ENCODE results near the gene ABCA1.

ABCA1 gene

DNA sequence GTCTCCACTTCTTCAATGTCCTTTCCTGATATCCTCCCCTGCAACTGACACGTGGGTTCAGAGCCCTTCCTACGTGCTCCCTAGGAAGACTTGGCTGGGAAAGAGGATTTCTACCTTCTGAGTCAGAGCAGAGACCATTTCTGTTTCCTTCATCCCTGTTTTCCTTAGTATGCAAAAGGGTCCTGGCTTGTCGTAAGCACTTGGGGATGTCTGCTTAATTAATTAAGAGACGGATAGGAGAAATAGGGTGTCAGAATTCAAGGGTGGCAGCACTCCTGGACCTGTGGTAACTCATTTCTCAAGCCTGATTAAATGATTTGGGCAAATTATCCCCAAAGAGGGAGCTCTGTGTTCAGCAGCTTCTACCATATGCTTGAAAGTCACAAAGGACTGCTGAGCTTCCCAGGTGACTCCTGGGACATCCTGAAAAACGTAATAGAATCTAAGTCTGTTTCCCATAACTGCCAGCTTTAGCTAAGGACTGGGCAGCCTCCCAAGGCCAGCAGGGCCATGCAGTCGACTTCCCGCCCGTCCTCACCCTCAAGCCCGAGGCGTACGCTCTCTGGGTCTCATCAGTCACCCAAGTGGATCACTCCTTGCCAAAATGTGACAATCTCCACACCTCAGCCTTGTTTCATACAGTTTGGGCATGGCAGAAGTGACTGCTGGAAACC, 20.5 kb downstream of the ABCA1 start:
- no peaks in the 10 kb centered on the region for H3K9me3 ChIP-seq (ENCODE audit: insufficient read depth, low read length)
- H3F3A ChIP-seq (ENCODE audit: insufficient read depth) = no peaks in the 10 kb centered on the region
- TF ChIP-seq CTCF (IDR thresholded peaks at IDR 0.05; ENCODE audit: insufficient read depth, low read length, poor library complexity, severe bottlenecking) = no peak
- TF ChIP-seq EZH2phosphoT487 (conservative IDR thresholded peaks at IDR 0.05; ENCODE audit: low read length) = no peak
- H3K27me3 ChIP-seq (ENCODE audit: low read length) = no peaks in the 10 kb centered on the region
- H3K9ac ChIP-seq (ENCODE audit: low read length) = no peak overlapping the region
- H3K27ac ChIP-seq (ENCODE audit: low read depth, low read length) = no peak overlapping the region
- no peak overlapping the region for H2AFZ ChIP-seq (ENCODE audit: low read depth, low read length, severe bottlenecking)
- H3K36me3 ChIP-seq (ENCODE audit: low read length) = no peaks in the 10 kb centered on the region
- no peaks in the 10 kb centered on the region for H4K20me1 ChIP-seq (ENCODE audit: low read depth, low read length)
- no peaks in the 10 kb centered on the region for H3K9me2 ChIP-seq (replicated peaks; ENCODE audit: insufficient read depth, low read length)
- H3K4me3 ChIP-seq (ENCODE audit: insufficient read depth, low read length, poor library complexity, severe bottlenecking) = no peak overlapping the region
- no peaks in the 10 kb centered on the region for H3K79me2 ChIP-seq (ENCODE audit: insufficient read depth, low read length)
- H3K4me2 ChIP-seq (ENCODE audit: low read depth, low read length, poor library complexity, severe bottlenecking) = no peak overlapping the region

DNA sequence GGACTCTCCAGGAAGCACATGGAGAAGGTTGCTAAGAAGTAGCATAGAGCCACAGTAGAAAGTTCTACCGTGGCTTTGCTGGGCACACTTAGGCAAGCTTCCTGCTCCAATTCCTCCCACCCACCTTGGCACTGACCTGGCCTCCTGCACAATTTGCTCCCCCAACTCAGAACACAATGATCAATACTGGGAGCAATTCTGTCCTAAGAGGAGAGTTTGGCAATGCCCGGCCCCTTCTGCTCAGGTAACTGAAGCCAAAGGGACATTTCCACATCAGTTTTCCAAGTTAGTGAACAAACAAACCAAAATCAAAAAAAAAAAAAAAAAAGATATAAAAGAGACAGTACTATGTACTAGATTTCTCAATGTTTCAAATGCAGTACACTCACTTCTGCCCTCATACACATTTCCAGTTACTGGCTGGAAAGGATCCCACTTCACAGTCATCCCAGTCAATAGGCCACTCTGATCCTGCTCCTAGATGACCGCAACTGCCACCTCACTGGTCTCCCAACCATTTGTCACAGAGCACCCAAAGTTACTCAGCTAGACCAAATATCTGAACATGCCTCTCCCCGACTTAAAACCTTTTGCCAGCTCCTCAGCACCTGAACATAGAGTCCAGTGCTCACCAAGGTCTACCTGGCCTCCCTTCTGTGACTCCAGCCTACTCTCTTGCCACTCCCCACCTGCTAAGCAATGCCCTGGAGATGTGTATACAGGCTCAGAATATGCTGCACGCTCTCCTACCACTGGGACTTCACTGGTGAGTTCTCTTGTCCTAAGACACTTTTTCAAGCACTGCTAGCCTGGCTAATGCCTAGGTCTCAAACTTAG, 21.3 kb downstream of the ABCA1 start:
- H2AFZ ChIP-seq (ENCODE audit: low read depth, low read length, severe bottlenecking) = no peak overlapping the region
- no peaks in the 10 kb centered on the region for H4K20me1 ChIP-seq (ENCODE audit: low read depth, low read length)
- no peaks in the 10 kb centered on the region for H3K27me3 ChIP-seq (ENCODE audit: low read length)
- no peaks in the 10 kb centered on the region for H3F3A ChIP-seq (ENCODE audit: insufficient read depth)
- TF ChIP-seq EZH2phosphoT487 (conservative IDR thresholded peaks at IDR 0.05; ENCODE audit: low read length) (no peak), CTCF (IDR thresholded peaks at IDR 0.05; ENCODE audit: insufficient read depth, low read length, poor library complexity, severe bottlenecking) (no peak)
- H3K9me3 ChIP-seq (ENCODE audit: insufficient read depth, low read length) = no peaks in the 10 kb centered on the region
- no peak overlapping the region for H3K4me3 ChIP-seq (ENCODE audit: insufficient read depth, low read length, poor library complexity, severe bottlenecking)
- no peak overlapping the region for H3K4me2 ChIP-seq (ENCODE audit: low read depth, low read length, poor library complexity, severe bottlenecking)
- no peaks in the 10 kb centered on the region for H3K79me2 ChIP-seq (ENCODE audit: insufficient read depth, low read length)
- H3K9ac ChIP-seq (ENCODE audit: low read length) = no peak overlapping the region
- H3K27ac ChIP-seq (ENCODE audit: low read depth, low read length) = no peak overlapping the region
- H3K9me2 ChIP-seq (replicated peaks; ENCODE audit: insufficient read depth, low read length) = no peaks in the 10 kb centered on the region
- H3K36me3 ChIP-seq (ENCODE audit: low read length) = no peaks in the 10 kb centered on the region

GRCh38 chr9:104905931-104906330, 22.0 kb downstream of the ABCA1 start:
- no peaks in the 10 kb centered on the region for H3K27me3 ChIP-seq (ENCODE audit: low read length)

More at GRCh38 chr9:104905931-104906330, 22.0 kb downstream of the ABCA1 start:
- no peaks in the 10 kb centered on the region for H3K9me3 ChIP-seq (ENCODE audit: insufficient read depth, low read length)
- no peak overlapping the region for H3K4me2 ChIP-seq (ENCODE audit: low read depth, low read length, poor library complexity, severe bottlenecking)
- H3K9me2 ChIP-seq (replicated peaks; ENCODE audit: insufficient read depth, low read length) = no peaks in the 10 kb centered on the region
- H4K20me1 ChIP-seq (ENCODE audit: low read depth, low read length) = no peaks in the 10 kb centered on the region
- H3K79me2 ChIP-seq (ENCODE audit: insufficient read depth, low read length) = no peaks in the 10 kb centered on the region
- no peak for TF ChIP-seq CTCF (IDR thresholded peaks at IDR 0.05; ENCODE audit: insufficient read depth, low read length, poor library complexity, severe bottlenecking)
- no peak for TF ChIP-seq EZH2phosphoT487 (conservative IDR thresholded peaks at IDR 0.05; ENCODE audit: low read length)
- H3K4me3 ChIP-seq (ENCODE audit: insufficient read depth, low read length, poor library complexity, severe bottlenecking) = no peak overlapping the region
- H3F3A ChIP-seq (ENCODE audit: insufficient read depth) = no peaks in the 10 kb centered on the region
- H2AFZ ChIP-seq (ENCODE audit: low read depth, low read length, severe bottlenecking) = no peak overlapping the region
- no peak overlapping the region for H3K27ac ChIP-seq (ENCODE audit: low read depth, low read length)
- no peaks in the 10 kb centered on the region for H3K36me3 ChIP-seq (ENCODE audit: low read length)
- H3K9ac ChIP-seq (ENCODE audit: low read length) = no peak overlapping the region

All from SU-DHL-6 (cell line).